Mesenchymal stem cell (in vitro differentiated cells and primary cell): ENCODE measurements around the gene OR8B8.

Experiments used
- DNase-seq: peaks from one replicate; pipeline ENCODE4 v3.0.0-alpha.2; 2013
- H2AFZ ChIP-seq: one replicate; pipeline ENCODE4 v1.6.1; 2013; ENCODE audit warnings: low read depth, mild to moderate bottlenecking, control low read depth, inconsistent platforms, low read length, moderate library complexity
- H2AK5ac ChIP-seq: 2 replicates; pipeline ENCODE4 v1.6.1; 2013; ENCODE audit warnings: low read length, moderate library complexity, mild to moderate bottlenecking, inconsistent platforms; ENCODE audit not compliant: severe bottlenecking
- H2BK120ac ChIP-seq: one replicate; pipeline ENCODE4 v1.6.1; 2013; ENCODE audit warnings: low read depth, mild to moderate bottlenecking, inconsistent platforms, low read length, moderate library complexity
- H2BK12ac ChIP-seq, 2 experiments: one replicate each; pipeline ENCODE4 v1.6.1; 2013; ENCODE audit warnings: inconsistent platforms in 2 of 2, low read length in 2 of 2, mild to moderate bottlenecking in 2 of 2, moderate library complexity in 2 of 2, control low read depth in 1 of 2
- H2BK15ac ChIP-seq: one replicate; pipeline ENCODE4 v1.6.1; 2013; ENCODE audit warnings: mild to moderate bottlenecking, low read depth, inconsistent platforms; ENCODE audit not compliant: poor library complexity, severe bottlenecking
- H2BK5ac ChIP-seq: 2 replicates; pipeline ENCODE4 v1.6.1; 2013; ENCODE audit warnings: low read depth, mild to moderate bottlenecking, low read length, control low read depth, inconsistent platforms; ENCODE audit not compliant: poor library complexity, severe bottlenecking
- H3K14ac ChIP-seq, 2 experiments: one replicate each; pipeline ENCODE4 v1.6.1; 2013; ENCODE audit warnings: inconsistent platforms in 2 of 2, low read length in 2 of 2, control low read depth in 1 of 2, mild to moderate bottlenecking in 1 of 2, moderate library complexity in 1 of 2
- H3K18ac ChIP-seq, 2 experiments: one replicate each; pipeline ENCODE4 v1.6.1; 2013; ENCODE audit warnings: inconsistent platforms in 2 of 2, low read length in 2 of 2, control low read depth in 1 of 2, low read depth in 1 of 2, mild to moderate bottlenecking in 1 of 2
- H3K23ac ChIP-seq, 2 experiments: one replicate each; pipeline ENCODE4 v1.6.1; 2013; ENCODE audit warnings: inconsistent platforms in 2 of 2, low read length in 2 of 2, mild to moderate bottlenecking in 2 of 2, moderate library complexity in 2 of 2, control low read depth in 1 of 2
- H3K27ac ChIP-seq: 2 replicates; pipeline ENCODE4 v1.5.1; 2013; ENCODE audit warnings: mild to moderate bottlenecking, moderate library complexity, low read length, control low read depth, inconsistent platforms; ENCODE audit not compliant: poor library complexity, severe bottlenecking
- H3K27me3 ChIP-seq, 2 experiments: 2 replicates each; pipeline versions ENCODE4 v1.6.1 to v1.7.0; 2013; ENCODE audit warnings: low read length in 2 of 2, mild to moderate bottlenecking in 2 of 2, moderate library complexity in 2 of 2, control low read depth in 1 of 2, inconsistent platforms in 1 of 2; ENCODE audit not compliant: control insufficient read depth in 1 of 2, insufficient read depth in 1 of 2
- H3K36me3 ChIP-seq, 2 experiments: 2 replicates each; pipeline versions ENCODE4 v1.6.1 to v1.7.0; 2013; ENCODE audit warnings: low read length in 2 of 2, control low read depth in 1 of 2, inconsistent platforms in 1 of 2, low read depth in 1 of 2, mild to moderate bottlenecking in 1 of 2; ENCODE audit not compliant: insufficient read depth in 2 of 2, control insufficient read depth in 1 of 2
- H3K4ac ChIP-seq, 2 experiments: one replicate each; pipeline ENCODE4 v1.6.1; 2013; ENCODE audit warnings: inconsistent platforms in 2 of 2, low read length in 2 of 2, mild to moderate bottlenecking in 2 of 2, moderate library complexity in 2 of 2, control low read depth in 1 of 2, low read depth in 1 of 2
- H3K4me1 ChIP-seq: 2 replicates; pipeline ENCODE4 v1.6.1; 2013; ENCODE audit warnings: low read depth, low read length, control low read depth; ENCODE audit not compliant: control insufficient read depth, insufficient read depth
- H3K4me2 ChIP-seq: 2 replicates; pipeline ENCODE4 v1.6.1; 2013; ENCODE audit warnings: low read length, mild to moderate bottlenecking, inconsistent platforms; ENCODE audit not compliant: poor library complexity, severe bottlenecking
- H3K4me3 ChIP-seq, 2 experiments: 2 replicates each; pipeline versions ENCODE4 v1.5.1 to v1.7.0; 2013; ENCODE audit warnings: low read length in 2 of 2, mild to moderate bottlenecking in 2 of 2, control low read depth in 1 of 2, low read depth in 1 of 2; ENCODE audit not compliant: insufficient read depth in 1 of 2
- H3K79me1 ChIP-seq: replicated peaks from 2 replicates; pipeline ENCODE4 v1.6.1; 2013; ENCODE audit warnings: mild to moderate bottlenecking, control low read depth, low read length, inconsistent platforms; ENCODE audit not compliant: poor library complexity, severe bottlenecking
- H3K9ac ChIP-seq: 2 replicates; pipeline ENCODE4 v1.7.0; 2013; ENCODE audit warnings: mild to moderate bottlenecking, low read length, moderate library complexity
- H3K9me3 ChIP-seq: 2 replicates; pipeline ENCODE4 v1.7.0; 2013; ENCODE audit warnings: mild to moderate bottlenecking, low read length; ENCODE audit not compliant: control insufficient read depth
- H4K8ac ChIP-seq: one replicate; pipeline ENCODE4 v1.6.1; 2013; ENCODE audit warnings: inconsistent platforms, mild to moderate bottlenecking, low read length, moderate library complexity
- H4K91ac ChIP-seq: one replicate; pipeline ENCODE4 v1.6.1; 2013; ENCODE audit warnings: mild to moderate bottlenecking, low read length, inconsistent platforms
- WGBS: methylation state at CpG from one replicate; pipeline ENCODE4 v1.1.7; 2013; ENCODE audit warnings: mixed read lengths; 5-methylcytosine and 5-hydroxymethylcytosine counted together

Gene OR8B8

GRCh38 chr11:124421043-124421442, 24.5 kb downstream of the OR8B8 start:
- no peaks in the 10 kb centered on the region for H3K36me3 ChIP-seq
- H3K18ac ChIP-seq, result no peak overlapping the region
- H2BK120ac ChIP-seq, result no peak overlapping the region
- no peak overlapping the region for H2AFZ ChIP-seq
- H2BK5ac ChIP-seq, result no peak overlapping the region
- H2BK12ac ChIP-seq, result no peak overlapping the region
- H3K4me1 ChIP-seq, result no peaks in the 10 kb centered on the region
- peaks cover 0 to 21% of the 10 kb centered on the region in 2 experiments for H3K27me3 ChIP-seq
- H3K4me3 ChIP-seq, result no peak overlapping the region
- DNase-seq, result no peak
- H3K79me1 ChIP-seq, result no peaks in the 10 kb centered on the region
- no peak overlapping the region for H3K4ac ChIP-seq
- H3K14ac ChIP-seq, result peak overlapping the region in 1 of 2 experiments; percentile 22
- H4K8ac ChIP-seq, result no peak overlapping the region
- 81% methylated on average over 4 of the region's 4 CpGs for WGBS
- no peak overlapping the region for H3K4me2 ChIP-seq
- H3K23ac ChIP-seq, result no peak overlapping the region
- no peaks in the 10 kb centered on the region for H3K9me3 ChIP-seq
- H2BK15ac ChIP-seq, result no peak overlapping the region
- H4K91ac ChIP-seq, result no peak overlapping the region
- H3K27ac ChIP-seq, result no peak overlapping the region
- H3K9ac ChIP-seq, result no peak overlapping the region
- H2AK5ac ChIP-seq, result no peak overlapping the region

GRCh38 chr11:124415356-124415923, 30.1 kb downstream of the OR8B8 start:
- DNase-seq, result peak; percentile 51
- no peak overlapping the region for H3K14ac ChIP-seq
- no peak overlapping the region for H2BK5ac ChIP-seq
- no peaks in the 10 kb centered on the region for H3K9me3 ChIP-seq
- peaks cover under 1 to 20% of the 10 kb centered on the region in 2 experiments for H3K27me3 ChIP-seq
- H3K4me2 ChIP-seq, result no peak overlapping the region
- no peak overlapping the region for H3K9ac ChIP-seq
- no peak overlapping the region for H2BK120ac ChIP-seq
- no peak overlapping the region for H3K27ac ChIP-seq
- no peak overlapping the region for H3K4ac ChIP-seq
- H4K91ac ChIP-seq, result no peak overlapping the region
- no peak overlapping the region for H2BK12ac ChIP-seq
- no CpG with 5 or more reads among the region's 5 CpGs for WGBS
- no peak overlapping the region for H3K23ac ChIP-seq
- H3K79me1 ChIP-seq, result no peaks in the 10 kb centered on the region
- no peak overlapping the region for H2BK15ac ChIP-seq
- H4K8ac ChIP-seq, result no peak overlapping the region
- no peak overlapping the region for H3K18ac ChIP-seq
- no peaks in the 10 kb centered on the region for H3K36me3 ChIP-seq
- no peak overlapping the region for H3K4me3 ChIP-seq
- no peaks in the 10 kb centered on the region for H3K4me1 ChIP-seq
- no peak overlapping the region for H2AFZ ChIP-seq
- H2AK5ac ChIP-seq, result no peak overlapping the region

- Histone ChIP-seq H3K4me1 (no peaks in the 10 kb centered on the region), H4K8ac (no peak overlapping the region), H3K9me3 (no peaks in the 10 kb centered on the region), H3K14ac (no peak overlapping the region), H2AK5ac (no peak overlapping the region), H4K91ac (no peak overlapping the region), H3K27ac (no peak overlapping the region), H3K27me3 (peaks cover 15 to 18% of the 10 kb centered on the region in 2 experiments), H3K4ac (peak overlapping the region in 1 of 2 experiments; percentile 73), H2BK12ac (no peak overlapping the region), H2BK15ac (no peak overlapping the region), H3K79me1 (no peaks in the 10 kb centered on the region), H3K36me3 (no peaks in the 10 kb centered on the region), H3K18ac (no peak overlapping the region), H3K23ac (no peak overlapping the region), H3K4me3 (no peak overlapping the region), H3K9ac (no peak overlapping the region), H2BK120ac (no peak overlapping the region), H3K4me2 (no peak overlapping the region), H2AFZ (no peak overlapping the region), H2BK5ac (no peak overlapping the region)
- 88% methylated on average over 5 of the region's 7 CpGs for WGBS
- DNase-seq, result no peak
Observed at GRCh38 chr11:124409906-124410305, 35.6 kb downstream of the OR8B8 start.

- no peak overlapping the region for H2AFZ ChIP-seq
- no peak overlapping the region for H3K4ac ChIP-seq
- H2BK15ac ChIP-seq, result no peak overlapping the region
- H3K27ac ChIP-seq, result no peak overlapping the region
- DNase-seq, result peak; percentile 65
- H3K9ac ChIP-seq, result no peak overlapping the region
- no peak overlapping the region for H3K14ac ChIP-seq
- no peaks in the 10 kb centered on the region for H3K36me3 ChIP-seq
- H3K4me2 ChIP-seq, result no peak overlapping the region
- H2BK120ac ChIP-seq, result no peak overlapping the region
- no peaks in the 10 kb centered on the region for H3K79me1 ChIP-seq
- no peak overlapping the region for H4K91ac ChIP-seq
- peaks cover 5 to 15% of the 10 kb centered on the region in 2 experiments for H3K27me3 ChIP-seq
- 3% methylated on average over 2 of the region's 2 CpGs for WGBS
- no peaks in the 10 kb centered on the region for H3K9me3 ChIP-seq
- H3K18ac ChIP-seq, result peak overlapping the region in 1 of 2 experiments; percentile 40
- no peak overlapping the region for H4K8ac ChIP-seq
- H2BK5ac ChIP-seq, result no peak overlapping the region
- H2BK12ac ChIP-seq, result no peak overlapping the region
- no peak overlapping the region for H3K23ac ChIP-seq
- H3K4me1 ChIP-seq, result no peaks in the 10 kb centered on the region
- H3K4me3 ChIP-seq, result no peak overlapping the region
- no peak overlapping the region for H2AK5ac ChIP-seq
Observed at GRCh38 chr11:124405581-124405980, 39.9 kb downstream of the OR8B8 start.
